Muscle layer of colon (tissue), 2 donors: ENCODE data around the gene RYR1.

Experiments used
- H3K27ac ChIP-seq: one replicate; pipeline ENCODE4 v1.7.0; 2013; ENCODE audit warnings: low read depth, mild to moderate bottlenecking, low read length, moderate library complexity
- H3K27me3 ChIP-seq, 2 donors: one replicate each; pipeline ENCODE4 v1.7.0; 2013; ENCODE audit warnings: low read length in 2 of 2, mild to moderate bottlenecking in 2 of 2; ENCODE audit not compliant: insufficient read depth in 2 of 2, control insufficient read depth in 1 of 2
- H3K36me3 ChIP-seq: one replicate; pipeline ENCODE4 v1.7.0; 2013; ENCODE audit warnings: mild to moderate bottlenecking, low read length; ENCODE audit not compliant: insufficient read depth
- H3K4me1 ChIP-seq: one replicate; pipeline ENCODE4 v1.7.0; 2013; ENCODE audit warnings: mild to moderate bottlenecking, low read length; ENCODE audit not compliant: insufficient read depth
- H3K4me3 ChIP-seq, 2 donors: one replicate each; pipeline ENCODE4 v1.7.0; 2013; ENCODE audit warnings: low read length in 2 of 2, low read depth in 1 of 2, mild to moderate bottlenecking in 1 of 2, moderate library complexity in 1 of 2
- H3K9ac ChIP-seq: one replicate; pipeline ENCODE4 v1.7.0; 2013; ENCODE audit warnings: low read length
- H3K9me3 ChIP-seq: one replicate; pipeline ENCODE4 v1.7.0; 2013; ENCODE audit warnings: mild to moderate bottlenecking, low read length
- donor health status: abdominal sarcoma.
- donor health status: Adenocarcinoma of cecum.

RYR1 gene

DNA sequence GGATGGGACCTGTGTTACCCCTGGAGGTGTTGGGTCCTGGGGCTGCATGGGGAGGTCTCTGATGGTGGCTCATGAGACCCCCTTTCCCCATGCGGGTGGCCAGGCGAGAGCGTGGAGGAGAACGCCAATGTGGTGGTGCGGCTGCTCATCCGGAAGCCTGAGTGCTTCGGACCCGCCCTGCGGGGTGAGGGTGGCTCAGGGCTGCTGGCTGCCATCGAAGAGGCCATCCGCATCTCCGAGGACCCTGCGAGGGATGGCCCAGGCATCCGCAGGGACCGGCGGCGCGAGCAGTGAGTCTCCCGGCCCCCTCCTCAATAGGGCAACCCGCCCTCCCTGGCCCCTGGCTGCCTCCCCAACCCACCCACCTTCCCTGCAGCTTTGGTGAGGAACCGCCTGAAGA is 66.0 kb downstream of the RYR1 start:
- H3K4me1 ChIP-seq, result no peaks in the 10 kb centered on the region
- H3K9me3 ChIP-seq, result no peaks in the 10 kb centered on the region
- no peak overlapping the region for H3K9ac ChIP-seq
- no peak overlapping the region for H3K4me3 ChIP-seq
- H3K27ac ChIP-seq, result no peak overlapping the region
- H3K27me3 ChIP-seq, result no peaks in the 10 kb centered on the region
- no peaks in the 10 kb centered on the region for H3K36me3 ChIP-seq

DNA sequence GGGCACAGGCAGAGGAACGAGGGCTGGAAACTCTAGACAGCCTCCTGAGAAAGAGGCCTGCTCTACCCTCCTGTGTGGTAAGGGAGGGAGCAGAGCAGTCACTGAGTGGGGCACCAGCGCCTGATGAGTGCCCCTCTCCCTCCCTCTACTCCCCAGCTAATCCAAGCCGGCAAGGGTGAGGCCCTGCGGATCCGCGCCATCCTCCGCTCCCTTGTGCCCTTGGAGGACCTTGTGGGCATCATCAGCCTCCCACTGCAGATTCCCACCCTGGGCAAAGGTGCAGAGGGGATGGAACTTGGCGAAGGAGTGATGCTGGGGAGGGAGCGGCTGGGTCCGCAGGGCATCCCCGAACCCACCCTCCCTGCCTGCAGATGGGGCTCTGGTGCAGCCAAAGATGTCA is 67.0 kb downstream of the RYR1 start:
- Histone ChIP-seq H3K36me3 (no peaks in the 10 kb centered on the region), H3K4me1 (no peaks in the 10 kb centered on the region), H3K27me3 (no peaks in the 10 kb centered on the region), H3K4me3 (no peak overlapping the region), H3K9ac (no peak overlapping the region), H3K9me3 (no peaks in the 10 kb centered on the region), H3K27ac (no peak overlapping the region)

DNA sequence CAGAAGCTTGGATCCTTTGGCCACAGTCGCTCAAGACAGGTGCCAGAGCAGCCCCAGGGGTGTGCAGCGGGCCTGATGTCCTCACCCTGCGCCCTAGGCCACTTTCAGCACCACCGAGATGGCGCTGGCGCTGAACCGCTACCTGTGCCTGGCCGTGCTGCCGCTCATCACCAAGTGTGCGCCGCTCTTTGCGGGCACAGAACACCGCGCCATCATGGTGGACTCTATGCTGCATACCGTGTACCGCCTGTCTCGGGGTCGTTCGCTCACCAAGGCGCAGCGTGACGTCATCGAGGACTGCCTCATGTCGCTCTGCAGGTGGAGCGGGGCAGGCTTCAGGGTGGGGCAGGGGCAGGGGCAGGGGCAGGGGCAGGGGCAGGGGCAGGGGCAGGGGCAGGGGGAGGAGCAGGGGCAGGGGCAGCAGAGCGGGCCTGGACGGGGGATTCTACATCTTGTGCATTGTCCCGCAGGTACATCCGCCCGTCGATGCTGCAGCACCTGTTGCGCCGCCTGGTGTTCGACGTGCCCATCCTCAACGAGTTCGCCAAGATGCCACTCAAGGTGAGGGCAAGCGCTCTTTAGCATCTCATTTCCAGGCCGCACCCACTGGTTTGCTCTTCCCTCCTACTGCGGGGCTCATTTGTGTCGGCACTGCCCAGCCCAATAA is 69.1 kb downstream of the RYR1 start:
- Histone ChIP-seq H3K4me1 (no peaks in the 10 kb centered on the region), H3K9ac (no peak overlapping the region), H3K9me3 (no peaks in the 10 kb centered on the region), H3K27me3 (no peaks in the 10 kb centered on the region), H3K27ac (no peak overlapping the region), H3K4me3 (no peak overlapping the region), H3K36me3 (no peaks in the 10 kb centered on the region)

DNA sequence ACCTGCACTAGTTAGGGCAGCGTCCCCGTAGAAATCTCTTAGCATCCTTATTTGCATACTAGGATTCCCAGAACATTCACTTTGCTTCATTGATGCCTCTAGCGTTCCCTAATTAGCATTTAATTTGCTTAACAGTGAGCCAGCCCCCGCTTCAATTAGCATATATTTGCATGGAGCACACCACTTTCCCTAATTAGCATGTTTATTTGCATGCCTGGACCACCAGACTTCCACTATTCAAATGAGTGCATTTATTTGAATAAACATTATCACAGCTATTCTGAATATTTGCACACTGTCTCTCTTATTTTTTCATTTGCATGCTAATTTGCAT is 69.6 kb downstream of the RYR1 start:
- Histone ChIP-seq H3K27ac (no peak overlapping the region), H3K9me3 (no peaks in the 10 kb centered on the region), H3K4me1 (no peaks in the 10 kb centered on the region), H3K27me3 (no peaks in the 10 kb centered on the region), H3K9ac (no peak overlapping the region), H3K4me3 (no peak overlapping the region), H3K36me3 (no peaks in the 10 kb centered on the region)

DNA sequence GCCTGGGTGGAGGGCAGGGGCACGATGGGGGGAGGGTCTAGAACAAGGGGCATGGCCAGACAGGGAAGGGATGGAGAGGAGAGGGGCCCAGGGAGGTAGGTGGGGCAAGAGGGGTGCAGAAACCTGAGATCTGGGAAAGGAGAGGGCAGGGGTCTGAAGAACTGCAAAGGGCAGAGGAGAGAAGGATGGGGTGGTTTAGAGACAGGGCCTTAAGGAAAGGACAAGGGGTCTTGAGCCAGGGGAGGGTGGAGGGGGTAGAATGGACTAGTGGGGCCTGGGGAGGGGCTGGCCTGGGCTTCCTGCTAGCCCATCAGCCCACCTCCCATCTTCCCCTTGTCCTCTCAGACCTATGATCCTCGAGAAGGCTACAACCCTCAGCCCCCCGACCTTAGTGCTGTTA is 72.5 kb downstream of the RYR1 start:
- no peaks in the 10 kb centered on the region for H3K4me1 ChIP-seq
- no peak overlapping the region for H3K9ac ChIP-seq
- no peaks in the 10 kb centered on the region for H3K36me3 ChIP-seq
- no peaks in the 10 kb centered on the region for H3K9me3 ChIP-seq
- H3K4me3 ChIP-seq, result no peak overlapping the region
- no peak overlapping the region for H3K27ac ChIP-seq
- H3K27me3 ChIP-seq, result no peaks in the 10 kb centered on the region

DNA sequence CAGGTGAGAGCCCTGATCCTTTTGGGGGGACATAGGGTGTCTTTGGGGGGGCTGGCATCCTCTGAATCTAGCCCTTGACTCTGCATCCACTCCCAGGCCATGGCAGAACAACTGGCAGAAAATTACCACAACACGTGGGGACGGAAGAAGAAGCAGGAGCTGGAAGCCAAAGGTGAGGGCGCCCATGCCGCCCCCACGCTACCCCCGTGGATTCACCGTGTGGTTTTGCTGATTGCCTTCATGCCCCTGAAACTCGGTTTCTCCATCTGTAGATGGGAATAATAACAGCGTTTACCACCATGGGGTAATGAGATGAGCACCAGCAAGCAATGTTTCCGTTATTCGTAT is 72.9 kb downstream of the RYR1 start:
- no peaks in the 10 kb centered on the region for H3K4me1 ChIP-seq
- H3K36me3 ChIP-seq, result no peaks in the 10 kb centered on the region
- no peaks in the 10 kb centered on the region for H3K9me3 ChIP-seq
- H3K4me3 ChIP-seq, result no peak overlapping the region
- H3K9ac ChIP-seq, result no peak overlapping the region
- H3K27ac ChIP-seq, result no peak overlapping the region
- H3K27me3 ChIP-seq, result no peaks in the 10 kb centered on the region

DNA sequence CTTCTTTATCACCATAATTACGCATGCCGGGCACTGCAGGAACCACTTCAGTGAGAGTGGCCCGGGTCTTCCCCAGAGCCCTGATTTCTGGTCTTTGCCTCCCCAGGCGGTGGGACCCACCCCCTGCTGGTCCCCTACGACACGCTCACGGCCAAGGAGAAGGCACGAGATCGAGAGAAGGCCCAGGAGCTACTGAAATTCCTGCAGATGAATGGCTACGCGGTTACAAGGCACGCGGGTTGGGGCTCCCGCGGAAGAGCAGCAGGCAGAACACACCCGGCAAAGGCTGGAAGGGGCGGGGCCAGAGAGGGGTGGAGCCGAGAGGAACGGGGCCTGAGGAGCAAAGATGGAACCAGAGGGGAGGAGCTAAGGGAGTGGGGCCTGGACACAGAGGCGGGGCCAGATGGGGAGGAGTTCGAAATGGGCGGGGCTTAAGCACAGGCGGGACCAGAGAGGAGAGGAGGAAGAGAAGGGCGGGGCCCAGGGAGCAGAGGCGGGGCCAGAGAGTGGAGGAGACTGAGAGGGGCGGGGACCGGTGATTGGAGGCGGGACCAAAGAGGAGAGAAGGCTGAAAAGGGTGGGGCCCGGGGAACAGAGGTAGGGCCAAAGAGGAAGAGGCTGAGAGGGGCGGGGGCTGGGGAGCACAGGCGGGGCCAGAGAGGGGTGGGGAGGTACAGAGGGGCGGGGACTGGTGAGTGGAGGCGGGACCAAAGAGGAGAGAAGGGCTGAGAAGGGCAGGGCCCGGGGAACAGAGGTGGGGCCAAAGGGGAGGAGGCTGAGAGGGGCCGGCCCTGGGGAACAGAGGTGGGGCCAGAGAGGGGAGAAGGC is 73.4 kb downstream of the RYR1 start:
- H3K4me3 ChIP-seq, result no peak overlapping the region
- no peak overlapping the region for H3K9ac ChIP-seq
- no peaks in the 10 kb centered on the region for H3K36me3 ChIP-seq
- no peaks in the 10 kb centered on the region for H3K4me1 ChIP-seq
- no peaks in the 10 kb centered on the region for H3K9me3 ChIP-seq
- no peaks in the 10 kb centered on the region for H3K27me3 ChIP-seq
- H3K27ac ChIP-seq, result no peak overlapping the region

DNA sequence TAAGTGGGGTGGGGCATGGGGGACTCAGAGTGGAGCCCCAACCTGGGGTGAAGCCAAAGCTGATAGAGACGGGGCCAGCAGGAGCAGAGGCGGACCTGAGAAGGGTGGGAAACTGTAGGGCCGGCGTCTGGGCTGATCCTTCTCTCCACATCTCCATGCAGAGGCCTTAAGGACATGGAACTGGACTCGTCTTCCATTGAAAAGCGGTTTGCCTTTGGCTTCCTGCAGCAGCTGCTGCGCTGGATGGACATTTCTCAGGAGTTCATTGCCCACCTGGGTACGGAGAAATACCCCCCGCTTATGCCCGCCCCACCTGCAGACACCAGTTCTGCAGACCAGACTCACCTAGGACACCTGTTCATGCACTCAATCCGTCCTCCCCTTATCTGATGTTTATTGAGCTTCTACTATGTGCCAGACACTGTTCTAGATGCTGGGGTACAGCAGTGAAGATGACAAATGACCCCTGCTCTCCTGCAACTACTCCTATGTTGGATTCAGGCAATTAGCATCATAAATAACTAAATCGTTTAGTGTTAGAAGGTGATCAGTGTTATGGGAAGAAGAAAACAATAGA is 74.1 kb downstream of the RYR1 start:
- Histone ChIP-seq H3K9me3 (no peaks in the 10 kb centered on the region), H3K4me3 (no peak overlapping the region), H3K9ac (no peak overlapping the region), H3K27ac (no peak overlapping the region), H3K27me3 (no peaks in the 10 kb centered on the region), H3K36me3 (no peaks in the 10 kb centered on the region), H3K4me1 (no peaks in the 10 kb centered on the region)

DNA sequence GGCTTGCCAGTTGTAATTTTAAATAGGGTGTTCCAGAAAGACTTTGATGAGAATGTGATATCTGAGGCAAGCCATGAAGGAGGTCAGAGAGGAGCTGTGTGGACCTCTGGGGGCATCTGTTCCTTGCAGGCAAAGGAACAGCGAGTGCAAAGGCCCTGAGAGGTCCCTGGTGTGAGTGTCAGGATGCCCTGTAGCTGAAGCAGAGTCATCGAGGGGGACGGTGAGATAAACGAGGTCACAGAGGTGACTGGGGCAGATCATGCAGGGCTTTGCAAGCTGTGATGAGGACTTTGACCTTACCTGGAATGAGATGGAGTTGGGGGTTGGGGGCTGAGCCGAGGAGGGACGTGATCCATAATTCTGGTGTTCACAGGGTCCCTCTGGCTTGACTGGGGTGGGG is 75.0 kb downstream of the RYR1 start:
- H3K27me3 ChIP-seq, result no peaks in the 10 kb centered on the region

DNA sequence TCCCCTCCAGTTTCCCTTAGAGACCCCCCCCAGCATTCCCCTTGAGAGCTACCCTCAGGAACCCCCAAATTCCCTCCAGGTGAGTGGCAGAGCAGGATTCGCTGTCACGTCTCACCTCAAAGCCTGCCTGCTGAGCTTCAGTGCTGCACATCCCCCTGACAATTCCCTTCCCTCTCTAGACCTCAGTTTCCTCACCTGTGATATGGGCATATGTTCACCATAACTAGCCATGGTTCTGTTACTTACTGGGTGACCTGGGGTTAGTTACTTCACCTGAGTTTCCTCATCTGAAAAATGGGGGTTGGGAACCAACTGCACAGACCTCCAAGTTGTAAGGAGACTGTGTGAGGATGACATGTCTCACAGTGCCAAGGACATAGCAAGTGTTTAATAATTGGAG is 75.5 kb downstream of the RYR1 start:
- H3K9ac ChIP-seq, result no peak overlapping the region
- H3K9me3 ChIP-seq, result no peaks in the 10 kb centered on the region
- no peak overlapping the region for H3K4me3 ChIP-seq
- H3K4me1 ChIP-seq, result no peaks in the 10 kb centered on the region
- no peaks in the 10 kb centered on the region for H3K27me3 ChIP-seq
- no peaks in the 10 kb centered on the region for H3K36me3 ChIP-seq
- no peak overlapping the region for H3K27ac ChIP-seq

More for the DNA sequence above, 75.0 kb downstream of the RYR1 start:
- Histone ChIP-seq H3K4me3 (no peak overlapping the region), H3K4me1 (no peaks in the 10 kb centered on the region), H3K36me3 (no peaks in the 10 kb centered on the region), H3K27ac (no peak overlapping the region), H3K9ac (no peak overlapping the region), H3K9me3 (no peaks in the 10 kb centered on the region)

DNA sequence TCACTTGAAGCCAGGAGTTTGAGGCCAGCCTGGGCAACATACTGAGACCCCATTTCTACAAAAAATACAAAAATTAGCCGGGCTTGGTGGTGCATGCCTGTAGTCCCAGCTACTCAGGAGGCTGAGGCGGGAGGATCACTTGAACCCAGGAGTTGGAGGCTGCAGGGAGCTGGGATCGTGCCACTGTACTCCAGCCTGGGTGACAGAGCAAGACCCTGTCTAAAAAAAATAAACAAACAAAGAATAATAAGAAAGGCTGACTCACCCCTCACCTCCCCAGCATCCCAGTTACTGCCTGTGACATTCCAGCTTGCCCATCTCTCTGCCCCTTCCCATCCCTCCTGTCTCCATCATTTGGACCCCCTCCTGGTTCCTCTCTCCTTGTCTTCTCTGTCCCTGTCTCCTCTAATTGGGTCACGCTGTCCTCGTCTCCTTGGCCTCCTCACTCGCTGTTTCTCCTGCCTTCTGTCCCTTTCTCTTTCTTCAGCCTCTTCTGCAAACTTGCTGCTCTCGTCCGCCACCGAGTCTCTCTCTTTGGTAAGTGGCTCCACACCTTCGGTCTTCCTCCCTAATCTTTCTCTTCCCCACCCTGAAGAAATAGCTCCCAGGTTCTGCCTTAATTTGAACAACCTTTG is 77.7 kb downstream of the RYR1 start:
- no peak overlapping the region for H3K9ac ChIP-seq
- no peaks in the 10 kb centered on the region for H3K9me3 ChIP-seq
- no peaks in the 10 kb centered on the region for H3K36me3 ChIP-seq
- no peaks in the 10 kb centered on the region for H3K4me1 ChIP-seq
- no peak overlapping the region for H3K4me3 ChIP-seq
- no peak overlapping the region for H3K27ac ChIP-seq
- no peaks in the 10 kb centered on the region for H3K27me3 ChIP-seq
